Astrocyte (in vitro differentiated cells and primary cell): ENCODE measurements around the gene RBM47.

ENCODE experiments used
- EZH2 ChIP-seq: IDR thresholded peaks from 2 replicates; pipeline ENCODE4 v1.6.1; 2012; ENCODE audit warnings: mild to moderate bottlenecking, low read length, inconsistent platforms; ENCODE audit not compliant: insufficient read depth
- TF ChIP-seq, protein P1 (sequence below): IDR thresholded peaks from 2 replicates; pipeline ENCODE4 v1.5.1; 2011; ENCODE audit warnings: low read depth, mild to moderate bottlenecking, inconsistent platforms, low read length, moderate library complexity; ENCODE audit not compliant: insufficient read depth

DNA sequence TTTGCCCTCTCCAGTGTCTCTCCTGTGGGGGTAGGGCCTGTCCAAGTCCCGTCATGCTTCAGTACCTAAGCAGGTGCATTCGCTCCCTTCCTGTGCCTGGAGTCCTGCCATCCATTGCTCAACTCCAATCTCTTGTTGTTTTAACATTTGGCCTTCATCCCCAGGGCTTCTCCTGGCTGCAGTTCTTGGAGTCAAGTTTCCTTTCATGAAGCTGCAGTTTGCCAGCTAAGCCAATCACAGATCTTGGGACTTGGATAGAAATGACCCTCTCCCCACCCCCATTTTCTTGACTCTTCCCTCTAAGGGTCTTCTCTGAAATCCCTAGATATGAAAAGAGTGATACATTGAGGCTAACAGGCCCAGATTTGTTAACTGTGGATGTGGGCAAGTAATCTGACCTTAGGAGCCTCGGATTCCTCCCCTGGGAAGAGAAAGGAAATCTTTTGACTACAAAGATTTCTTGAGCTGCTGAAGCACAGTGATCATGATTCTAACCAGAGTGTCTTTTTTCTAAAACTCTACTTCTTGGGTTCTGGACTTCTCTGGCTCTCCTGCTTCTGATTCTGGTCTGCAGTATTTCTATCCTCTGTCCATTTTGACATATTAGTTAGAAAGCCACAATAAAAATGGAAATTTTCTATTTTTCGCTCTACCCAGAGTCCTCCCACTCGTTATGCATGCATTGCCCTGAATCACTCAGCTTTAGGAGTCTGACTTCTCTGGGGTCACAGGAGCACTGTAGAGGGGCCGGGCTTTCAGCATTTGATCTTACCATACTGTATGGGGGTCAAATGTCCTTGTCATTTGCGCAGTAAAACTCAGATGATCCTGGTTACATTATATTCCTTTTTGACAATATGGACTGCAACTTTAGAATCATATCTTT lies 233.5 kb downstream of the RBM47 start:
- TF ChIP-seq, protein P1, sequence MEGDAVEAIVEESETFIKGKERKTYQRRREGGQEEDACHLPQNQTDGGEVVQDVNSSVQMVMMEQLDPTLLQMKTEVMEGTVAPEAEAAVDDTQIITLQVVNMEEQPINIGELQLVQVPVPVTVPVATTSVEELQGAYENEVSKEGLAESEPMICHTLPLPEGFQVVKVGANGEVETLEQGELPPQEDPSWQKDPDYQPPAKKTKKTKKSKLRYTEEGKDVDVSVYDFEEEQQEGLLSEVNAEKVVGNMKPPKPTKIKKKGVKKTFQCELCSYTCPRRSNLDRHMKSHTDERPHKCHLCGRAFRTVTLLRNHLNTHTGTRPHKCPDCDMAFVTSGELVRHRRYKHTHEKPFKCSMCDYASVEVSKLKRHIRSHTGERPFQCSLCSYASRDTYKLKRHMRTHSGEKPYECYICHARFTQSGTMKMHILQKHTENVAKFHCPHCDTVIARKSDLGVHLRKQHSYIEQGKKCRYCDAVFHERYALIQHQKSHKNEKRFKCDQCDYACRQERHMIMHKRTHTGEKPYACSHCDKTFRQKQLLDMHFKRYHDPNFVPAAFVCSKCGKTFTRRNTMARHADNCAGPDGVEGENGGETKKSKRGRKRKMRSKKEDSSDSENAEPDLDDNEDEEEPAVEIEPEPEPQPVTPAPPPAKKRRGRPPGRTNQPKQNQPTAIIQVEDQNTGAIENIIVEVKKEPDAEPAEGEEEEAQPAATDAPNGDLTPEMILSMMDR = no peak
- TF ChIP-seq EZH2 = no peak
